Left ventricle myocardium inferior (tissue), 1 donor: Measurements from ENCODE around the gene HARS1. TPM values are rescaled to one million over a fixed set of nuclear protein-coding genes. Genes with fewer than 3 reads are reported as not detected.
"Not testable (repeated sequence)": the region's sequence is repeated elsewhere in the genome, so short reads cannot be mapped to it uniquely, and the experiment has no call there.

Experiments
- DNase-seq: peaks from one replicate; pipeline ENCODE4 v3.0.0-alpha.2; 2020
- H3K27ac ChIP-seq: fragments of 200-600 bp; replicated peaks from 2 replicates; pipeline ENCODE4 v1.8.0; 2021
- H3K27me3 ChIP-seq: fragments of 200-600 bp; 2 replicates; pipeline ENCODE4 v1.8.0; 2021; ENCODE audit warnings: low read depth
- H3K36me3 ChIP-seq: fragments of 200-600 bp; 2 replicates; pipeline ENCODE4 v1.8.0; 2021
- H3K4me1 ChIP-seq: fragments of 200-600 bp; 2 replicates; pipeline ENCODE4 v1.8.0; 2021
- H3K4me3 ChIP-seq: fragments of 200-600 bp; 2 replicates; pipeline ENCODE4 v1.8.0; 2021; ENCODE audit warnings: mild to moderate bottlenecking, moderate library complexity
- H3K9me3 ChIP-seq: fragments of 200-600 bp; replicated peaks from 2 replicates; pipeline ENCODE4 v1.8.0; 2021
- CTCF ChIP-seq: fragments of 200-600 bp; IDR thresholded peaks from 2 replicates; pipeline ENCODE4 v1.8.0; 2021; ENCODE audit warnings: antibody characterized with exemption, mild to moderate bottlenecking, borderline replicate concordance
- intact Hi-C: fragments of 100-400 bp; cut with micrococcal nuclease; formaldehyde crosslinking; loops from one replicate; pipeline ENCODE4 v1.11.0; 2022
- total RNA-seq: library from RNA; stranded (reverse); fragmentation: NEBNext Ultra II Directional; extraction: Animal tissue kit (Norgen Biotek cat#: 25700); gene quantifications from one replicate; pipeline ENCODE4 v1.2.1, GENCODE V29; 2021
- donor health status: DM: no; HTN: yes; CAD: no; lungs with severe emphysema.

Gene HARS1
- total RNA-seq, 1 donor from 2014 or later: 38.7 TPM

- Histone ChIP-seq H3K4me3 (peak within 1 kb of the TSS; percentile 83), H3K4me1 (peaks cover 31% of the 10 kb centered on the region), H3K27me3 (no peaks in the 10 kb centered on the region), H3K27ac (peak within 1 kb of the TSS; percentile 97), H3K36me3 (peaks cover 58% of the 10 kb centered on the region), H3K9me3 (no peaks in the 10 kb centered on the region)
- intact Hi-C loops: no loop called here
- DNase-seq: peak; percentile 97
- TF ChIP-seq CTCF: no peak
Observed at GRCh38 chr5:140664359-140665119, 26.6 kb downstream of the HARS1 start, which contains the start of gene WDR55. WDR55 (plus strand) TSS chr5:140664904; CDS start chr5:140664913, 9 bp downstream.

- intact Hi-C loops: no loop called here
- H3K27me3 ChIP-seq: no peaks in the 10 kb centered on the region
- TF ChIP-seq CTCF: no peak
- no peak for DNase-seq
- H3K36me3 ChIP-seq: peaks cover 58% of the 10 kb centered on the region
- H3K27ac ChIP-seq: peak overlapping the region; percentile 97
- H3K4me1 ChIP-seq: peaks cover 31% of the 10 kb centered on the region
- no peaks in the 10 kb centered on the region for H3K9me3 ChIP-seq
- H3K4me3 ChIP-seq: peak overlapping the region; percentile 83
Observed at GRCh38 chr5:140664030-140664358, 27.2 kb downstream of the HARS1 start.

- H3K27ac ChIP-seq, intact Hi-C loops, H3K9me3 ChIP-seq, H3K4me3 ChIP-seq, H3K27me3 ChIP-seq, DNase-seq: not testable (repeated sequence)
- peaks cover 17% of the 10 kb centered on the region for H3K4me1 ChIP-seq
- H3K36me3 ChIP-seq: peaks cover 78% of the 10 kb centered on the region
Observed at GRCh38 chr5:140660371-140660770, 30.8 kb downstream of the HARS1 start.

GRCh38 chr5:140658870-140659269 is 32.3 kb downstream of the HARS1 start:
- Histone ChIP-seq H3K36me3 (peaks cover 93% of the 10 kb centered on the region), H3K4me1 (peaks cover 5% of the 10 kb centered on the region), H3K27me3 (no peaks in the 10 kb centered on the region), H3K27ac (no peak overlapping the region), H3K9me3 (no peaks in the 10 kb centered on the region), H3K4me3 (no peak overlapping the region)
- intact Hi-C loops: no loop called here
- no peak for TF ChIP-seq CTCF
- DNase-seq: no peak

- no peaks in the 10 kb centered on the region for H3K27me3 ChIP-seq
- H3K27ac ChIP-seq: peak overlapping the region; percentile 90
- no peaks in the 10 kb centered on the region for H3K9me3 ChIP-seq
- intact Hi-C loops: loop anchor here (10.0 kb wide), 1 partner anchor 102 kb away; the partner anchor contains the start of gene EIF4EBP3
- no peak for TF ChIP-seq CTCF
- no peak for DNase-seq
- peaks cover 71% of the 10 kb centered on the region for H3K36me3 ChIP-seq
- peaks cover 64% of the 10 kb centered on the region for H3K4me1 ChIP-seq
- H3K4me3 ChIP-seq: peak overlapping the region; percentile 87
Observed at GRCh38 chr5:140647042-140647419, 44.1 kb downstream of the HARS1 start.

GRCh38 chr5:140642718-140643117 is 48.5 kb downstream of the HARS1 start:
- TF ChIP-seq CTCF: no peak
- H3K4me3 ChIP-seq: no peak overlapping the region
- no peak overlapping the region for H3K27ac ChIP-seq
- H3K9me3 ChIP-seq: no peaks in the 10 kb centered on the region
- intact Hi-C loops: loop anchor here (10.0 kb wide), 1 partner anchor 98 kb away; the partner anchor contains the start of gene EIF4EBP3
- H3K4me1 ChIP-seq: peaks cover 68% of the 10 kb centered on the region
- DNase-seq: no peak
- H3K36me3 ChIP-seq: peaks cover 44% of the 10 kb centered on the region
- H3K27me3 ChIP-seq: no peaks in the 10 kb centered on the region
